Tibial nerve (tissue), 4 donors: ENCODE results near the gene AKR1C4.

Experiments
- EP300 ChIP-seq, 2 donors: sonication (generic); formaldehyde crosslinking; IDR thresholded peaks; one replicate each; pipeline ENCODE4 v1.6.1; 2017; ENCODE audit warnings: antibody characterized with exemption in 2 of 2, mild to moderate bottlenecking in 1 of 2
- POLR2A ChIP-seq, 2 donors: fragments of 450-650 bp; IDR thresholded peaks; one replicate each; pipeline ENCODE4 v1.6.1; 2017; ENCODE audit warnings: antibody characterized with exemption in 2 of 2, mild to moderate bottlenecking in 2 of 2, moderate library complexity in 2 of 2
- TF ChIP-seq, protein P1 (sequence below), 5 experiments: fragments of 200-600 bp in 3 of 5; fragments of 450-650 bp in 2 of 5; sonication (generic) in 3 of 5; IDR thresholded peaks; one replicate each; pipeline ENCODE4 v1.5.1; 2016 to 2019; ENCODE audit warnings: antibody characterized with exemption in 5 of 5, mild to moderate bottlenecking in 3 of 5, moderate library complexity in 2 of 5

DNA sequence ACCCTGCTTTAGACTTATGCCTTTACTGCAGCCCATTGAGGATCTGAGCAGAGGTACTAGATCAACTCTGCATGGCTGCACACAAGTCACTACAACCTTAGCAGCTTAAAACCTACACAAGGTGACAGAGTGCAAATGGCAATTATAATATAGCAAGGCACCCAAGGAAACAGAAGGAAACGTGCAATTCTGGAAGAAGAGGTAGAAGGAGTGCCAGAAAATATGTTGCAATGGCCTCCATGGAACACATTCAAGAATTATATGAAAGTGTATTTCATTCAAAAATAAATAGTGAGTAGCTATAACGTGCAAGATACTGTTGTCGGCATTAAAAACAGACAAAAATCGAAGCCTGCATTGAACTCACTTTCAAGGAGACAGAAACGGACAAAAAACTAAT, 8.8 kb upstream of the AKR1C4 start:
- no peak for TF ChIP-seq POLR2A (IDR thresholded peaks at IDR 0.05)
- TF ChIP-seq, protein P1, sequence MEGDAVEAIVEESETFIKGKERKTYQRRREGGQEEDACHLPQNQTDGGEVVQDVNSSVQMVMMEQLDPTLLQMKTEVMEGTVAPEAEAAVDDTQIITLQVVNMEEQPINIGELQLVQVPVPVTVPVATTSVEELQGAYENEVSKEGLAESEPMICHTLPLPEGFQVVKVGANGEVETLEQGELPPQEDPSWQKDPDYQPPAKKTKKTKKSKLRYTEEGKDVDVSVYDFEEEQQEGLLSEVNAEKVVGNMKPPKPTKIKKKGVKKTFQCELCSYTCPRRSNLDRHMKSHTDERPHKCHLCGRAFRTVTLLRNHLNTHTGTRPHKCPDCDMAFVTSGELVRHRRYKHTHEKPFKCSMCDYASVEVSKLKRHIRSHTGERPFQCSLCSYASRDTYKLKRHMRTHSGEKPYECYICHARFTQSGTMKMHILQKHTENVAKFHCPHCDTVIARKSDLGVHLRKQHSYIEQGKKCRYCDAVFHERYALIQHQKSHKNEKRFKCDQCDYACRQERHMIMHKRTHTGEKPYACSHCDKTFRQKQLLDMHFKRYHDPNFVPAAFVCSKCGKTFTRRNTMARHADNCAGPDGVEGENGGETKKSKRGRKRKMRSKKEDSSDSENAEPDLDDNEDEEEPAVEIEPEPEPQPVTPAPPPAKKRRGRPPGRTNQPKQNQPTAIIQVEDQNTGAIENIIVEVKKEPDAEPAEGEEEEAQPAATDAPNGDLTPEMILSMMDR (IDR thresholded peaks at IDR 0.05), result no peak
- TF ChIP-seq EP300 (IDR thresholded peaks at IDR 0.05), result no peak
